Endodermal cell (in vitro differentiated cells): Measurements from ENCODE around the gene MYLIP. TPM values are rescaled to one million over a fixed set of nuclear protein-coding genes. Genes with fewer than 3 reads are reported as not detected.

Source experiments
- DNase-seq: peaks from one replicate; pipeline ENCODE4 v3.0.0-alpha.2; 2017
- H3K27ac ChIP-seq: 2 replicates; pipeline ENCODE4 v1.5.1; 2013; ENCODE audit warnings: mild to moderate bottlenecking, low read depth, low read length, moderate library complexity
- H3K27me3 ChIP-seq: 2 replicates; pipeline ENCODE4 v1.6.1; 2013; ENCODE audit warnings: mild to moderate bottlenecking, low read length, moderate library complexity; ENCODE audit not compliant: insufficient read depth, control insufficient read depth, poor library complexity, severe bottlenecking
- H3K36me3 ChIP-seq: 2 replicates; pipeline ENCODE4 v1.7.0; 2013; ENCODE audit warnings: mild to moderate bottlenecking, low read length, moderate library complexity; ENCODE audit not compliant: control insufficient read depth, insufficient read depth
- H3K4me1 ChIP-seq: one replicate; pipeline ENCODE4 v1.7.0; 2013; ENCODE audit warnings: low read length; ENCODE audit not compliant: control insufficient read depth, insufficient read depth
- H3K4me3 ChIP-seq: 2 replicates; pipeline ENCODE4 v1.5.1; 2013; ENCODE audit warnings: mild to moderate bottlenecking, low read length, moderate library complexity
- H3K9ac ChIP-seq: 2 replicates; pipeline ENCODE4 v1.6.1; 2013; ENCODE audit warnings: mild to moderate bottlenecking, low read length, moderate library complexity; ENCODE audit not compliant: poor library complexity, severe bottlenecking; ENCODE audit errors: extremely low read depth
- H3K9me3 ChIP-seq: 2 replicates; pipeline ENCODE4 v1.6.1; 2013; ENCODE audit warnings: mild to moderate bottlenecking, low read length, moderate library complexity; ENCODE audit not compliant: control insufficient read depth
- H3K27ac Mint-ChIP-seq: 2 replicates; pipeline ENCODE4 v1.8.0; 2020; ENCODE audit warnings: mixed read lengths
- H3K27me3 Mint-ChIP-seq: 2 replicates; pipeline ENCODE4 v1.8.0; 2021; ENCODE audit warnings: mild to moderate bottlenecking, mixed read lengths; ENCODE audit not compliant: insufficient read depth
- H3K36me3 Mint-ChIP-seq: 2 replicates; pipeline ENCODE4 v1.8.0; 2020; ENCODE audit warnings: low read depth, mixed read lengths
- H3K4me1 Mint-ChIP-seq: 2 replicates; pipeline ENCODE4 v1.8.0; 2020; ENCODE audit warnings: mixed read lengths
- H3K4me3 Mint-ChIP-seq: 2 replicates; pipeline ENCODE4 v1.8.0; 2020; ENCODE audit warnings: mild to moderate bottlenecking, moderate library complexity, mixed read lengths
- H3K9me3 Mint-ChIP-seq: 2 replicates; pipeline ENCODE4 v1.8.0; 2020; ENCODE audit warnings: mild to moderate bottlenecking, mixed read lengths
- WGBS, 2 experiments: methylation state at CpG; one replicate each; pipeline versions ENCODE4 v1.1.5 to v1.1.7; 2013; ENCODE audit warnings: missing lambda C conversion rate in 2 of 2, mixed read lengths in 1 of 2; ENCODE audit not compliant: insufficient coverage in 1 of 2, insufficient read length in 1 of 2; 5-methylcytosine and 5-hydroxymethylcytosine counted together
- total RNA-seq, 2 donors: library from RNA; stranded (reverse); fragmentation: NEBNext Ultra II Directional in 1 of 2; extraction: Animal tissue kit (Norgen Biotek cat#: 25700) in 1 of 2; gene quantifications; 2 replicates in 1 of 2; 3 replicates in 1 of 2; pipeline ENCODE4 v1.2.1, GENCODE V29; 2021
- TF ChIP-seq, protein P1 (sequence below): fragments of 200-600 bp; sonication (generic); conservative IDR thresholded peaks from 2 replicates; pipeline ENCODE4 v1.5.0; 2021; ENCODE audit warnings: antibody characterized with exemption, mild to moderate bottlenecking

MYLIP gene
- total RNA-seq, 2 donors from 2014 or later = 25.8 to 30.2 TPM

DNA sequence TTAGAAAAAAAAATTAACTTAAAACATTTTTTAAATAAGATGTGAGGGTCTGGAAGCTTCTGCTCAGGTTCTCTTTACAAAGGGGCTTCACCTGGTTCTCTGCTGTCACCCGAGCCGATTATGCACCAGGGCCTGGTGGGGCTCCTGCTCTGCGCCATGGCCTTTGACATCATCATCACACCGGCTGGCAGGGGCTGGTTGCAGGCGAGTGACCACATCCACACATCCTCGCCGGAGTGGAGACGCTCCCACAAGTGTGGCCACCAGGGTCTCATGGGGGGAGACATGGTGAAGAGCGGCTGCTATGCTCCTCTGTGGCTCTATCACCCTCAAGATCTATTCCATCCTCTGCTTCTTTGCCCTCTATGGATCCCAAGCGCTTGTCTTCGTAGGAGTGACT lies 31.9 kb downstream of the MYLIP start:
- Histone ChIP-seq H3K27ac (no peak overlapping the region), H3K9ac (no peak overlapping the region), H3K4me1 (peaks cover 2% of the 10 kb centered on the region), H3K4me3 (no peak overlapping the region), H3K27me3 (no peaks in the 10 kb centered on the region), H3K9me3 (no peaks in the 10 kb centered on the region), H3K36me3 (no peaks in the 10 kb centered on the region)
- 96 to 98% methylated on average over 8 to 11 of the region's 11 CpGs for WGBS, 2 experiments
- TF ChIP-seq, protein P1, sequence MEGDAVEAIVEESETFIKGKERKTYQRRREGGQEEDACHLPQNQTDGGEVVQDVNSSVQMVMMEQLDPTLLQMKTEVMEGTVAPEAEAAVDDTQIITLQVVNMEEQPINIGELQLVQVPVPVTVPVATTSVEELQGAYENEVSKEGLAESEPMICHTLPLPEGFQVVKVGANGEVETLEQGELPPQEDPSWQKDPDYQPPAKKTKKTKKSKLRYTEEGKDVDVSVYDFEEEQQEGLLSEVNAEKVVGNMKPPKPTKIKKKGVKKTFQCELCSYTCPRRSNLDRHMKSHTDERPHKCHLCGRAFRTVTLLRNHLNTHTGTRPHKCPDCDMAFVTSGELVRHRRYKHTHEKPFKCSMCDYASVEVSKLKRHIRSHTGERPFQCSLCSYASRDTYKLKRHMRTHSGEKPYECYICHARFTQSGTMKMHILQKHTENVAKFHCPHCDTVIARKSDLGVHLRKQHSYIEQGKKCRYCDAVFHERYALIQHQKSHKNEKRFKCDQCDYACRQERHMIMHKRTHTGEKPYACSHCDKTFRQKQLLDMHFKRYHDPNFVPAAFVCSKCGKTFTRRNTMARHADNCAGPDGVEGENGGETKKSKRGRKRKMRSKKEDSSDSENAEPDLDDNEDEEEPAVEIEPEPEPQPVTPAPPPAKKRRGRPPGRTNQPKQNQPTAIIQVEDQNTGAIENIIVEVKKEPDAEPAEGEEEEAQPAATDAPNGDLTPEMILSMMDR = no peak
- H3K27me3 Mint-ChIP-seq = peaks cover 3% of the 10 kb centered on the region
- no peak overlapping the region for H3K4me3 Mint-ChIP-seq
- no peaks in the 10 kb centered on the region for H3K9me3 Mint-ChIP-seq
- no peak overlapping the region for H3K27ac Mint-ChIP-seq
- H3K36me3 Mint-ChIP-seq = no peaks in the 10 kb centered on the region
- H3K4me1 Mint-ChIP-seq = peaks cover 35% of the 10 kb centered on the region
- DNase-seq = no peak

DNA sequence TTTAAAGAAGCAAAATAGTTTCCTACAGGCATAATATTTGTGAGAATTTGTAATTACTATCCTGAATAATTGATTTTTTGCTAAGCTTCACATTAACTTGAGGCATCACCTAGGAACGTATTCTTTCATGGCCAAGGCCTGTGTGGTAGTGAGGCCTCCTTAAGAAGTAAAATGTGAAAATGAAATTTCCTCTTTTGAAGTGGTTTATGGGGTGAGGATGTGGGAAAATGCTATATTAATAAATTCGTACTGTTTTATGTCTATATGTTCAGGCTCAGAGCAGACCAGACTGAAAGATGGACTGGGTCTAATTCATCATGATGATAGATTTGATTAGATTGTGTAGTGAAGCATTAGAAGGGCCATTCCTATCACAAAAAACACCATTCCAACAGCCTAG lies 33.1 kb downstream of the MYLIP start:
- Mint-ChIP-seq H3K27ac (no peak overlapping the region), H3K9me3 (no peaks in the 10 kb centered on the region), H3K4me1 (peaks cover 46% of the 10 kb centered on the region), H3K4me3 (no peak overlapping the region), H3K27me3 (peaks cover 3% of the 10 kb centered on the region), H3K36me3 (no peaks in the 10 kb centered on the region)
- no peaks in the 10 kb centered on the region for H3K9me3 ChIP-seq
- no peak for DNase-seq
- WGBS, 2 experiments = 86 to 94% methylated on average over 1 to 2 of the region's 2 CpGs
- H3K4me1 ChIP-seq = peaks cover 9% of the 10 kb centered on the region
- H3K27ac ChIP-seq = no peak overlapping the region
- no peaks in the 10 kb centered on the region for H3K36me3 ChIP-seq
- H3K4me3 ChIP-seq = no peak overlapping the region
- no peaks in the 10 kb centered on the region for H3K27me3 ChIP-seq
- no peak overlapping the region for H3K9ac ChIP-seq
- TF ChIP-seq, protein P1 = no peak

DNA sequence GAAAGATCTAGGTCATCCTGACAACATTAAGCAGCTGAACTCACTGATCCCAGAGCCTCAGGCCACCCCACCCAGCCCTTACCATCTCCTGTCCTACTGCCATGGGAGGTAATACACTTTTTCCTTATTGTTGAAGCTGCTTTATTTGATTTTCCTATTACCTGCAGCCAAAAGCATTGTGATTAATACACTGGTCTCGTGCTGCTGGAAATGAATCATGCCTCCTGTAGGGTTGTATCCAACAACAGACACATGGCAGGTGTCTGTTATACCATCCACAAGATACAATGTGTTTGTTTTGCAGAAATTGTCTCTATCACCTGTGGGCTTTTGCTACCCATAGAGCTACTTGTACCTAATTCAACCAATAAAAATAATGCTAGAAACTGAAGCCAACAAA lies 34.2 kb downstream of the MYLIP start:
- Histone ChIP-seq H3K27ac (no peak overlapping the region), H3K4me1 (peaks cover 9% of the 10 kb centered on the region), H3K9ac (no peak overlapping the region), H3K36me3 (no peaks in the 10 kb centered on the region), H3K4me3 (no peak overlapping the region), H3K9me3 (no peaks in the 10 kb centered on the region), H3K27me3 (no peaks in the 10 kb centered on the region)
- no peak overlapping the region for H3K4me3 Mint-ChIP-seq
- TF ChIP-seq, protein P1 = no peak
- DNase-seq = no peak
- 93% methylated on average over 1 of the region's 1 CpG; no CpG with 5 or more reads in 1 of the 2 experiments for WGBS, 2 experiments
- no peaks in the 10 kb centered on the region for H3K36me3 Mint-ChIP-seq
- H3K4me1 Mint-ChIP-seq = peaks cover 48% of the 10 kb centered on the region
- no peaks in the 10 kb centered on the region for H3K9me3 Mint-ChIP-seq
- H3K27ac Mint-ChIP-seq = no peak overlapping the region
- H3K27me3 Mint-ChIP-seq = peaks cover 3% of the 10 kb centered on the region
